ENCODE results near the gene SEMA4A. TPM values are rescaled to one million over a fixed set of nuclear protein-coding genes. Genes with fewer than 3 reads are reported as not detected.

SEMA4A gene
- total RNA-seq, 4 donors from 2014 or later, result 21.4 to 36.6 (median 23.1) TPM

DNA sequence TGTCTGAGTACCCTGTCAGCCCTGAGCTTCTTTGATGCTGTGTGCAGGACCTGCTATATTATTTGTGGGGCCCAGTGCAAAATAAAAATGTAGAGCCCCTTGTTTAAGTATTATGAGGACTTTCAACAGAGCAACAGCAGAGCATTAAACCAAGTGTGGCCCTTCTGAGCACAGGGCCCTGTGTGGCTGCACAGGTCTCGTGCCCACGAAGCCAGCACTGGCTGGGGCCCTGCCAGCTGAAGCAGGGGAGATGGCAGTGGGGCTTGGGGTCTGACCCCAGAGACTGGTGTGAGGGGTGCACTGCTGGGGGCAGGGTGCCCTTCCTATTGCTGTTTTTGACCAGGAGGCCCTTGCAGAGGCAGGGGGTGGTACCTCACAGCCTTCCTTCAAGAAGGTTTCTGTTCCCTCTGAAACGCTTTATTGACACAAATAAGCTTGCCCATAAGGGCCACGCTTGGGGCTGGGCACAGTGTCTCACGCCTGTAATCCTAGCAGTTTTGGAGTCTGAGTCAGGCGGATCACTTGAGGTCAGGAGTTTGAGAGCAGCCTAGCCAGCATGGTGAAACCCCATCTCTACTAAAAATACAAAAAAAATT lies 2.2 kb upstream of the SEMA4A start:
- H3K4me1 ChIP-seq, result peaks cover 27 to 85% (median 34%) of the 10 kb centered on the region in 3 donors
- WGBS, 2 donors, result 33 to 45% methylated on average over 1 to 6 of the region's 6 CpGs
- TF ChIP-seq, protein P1, sequence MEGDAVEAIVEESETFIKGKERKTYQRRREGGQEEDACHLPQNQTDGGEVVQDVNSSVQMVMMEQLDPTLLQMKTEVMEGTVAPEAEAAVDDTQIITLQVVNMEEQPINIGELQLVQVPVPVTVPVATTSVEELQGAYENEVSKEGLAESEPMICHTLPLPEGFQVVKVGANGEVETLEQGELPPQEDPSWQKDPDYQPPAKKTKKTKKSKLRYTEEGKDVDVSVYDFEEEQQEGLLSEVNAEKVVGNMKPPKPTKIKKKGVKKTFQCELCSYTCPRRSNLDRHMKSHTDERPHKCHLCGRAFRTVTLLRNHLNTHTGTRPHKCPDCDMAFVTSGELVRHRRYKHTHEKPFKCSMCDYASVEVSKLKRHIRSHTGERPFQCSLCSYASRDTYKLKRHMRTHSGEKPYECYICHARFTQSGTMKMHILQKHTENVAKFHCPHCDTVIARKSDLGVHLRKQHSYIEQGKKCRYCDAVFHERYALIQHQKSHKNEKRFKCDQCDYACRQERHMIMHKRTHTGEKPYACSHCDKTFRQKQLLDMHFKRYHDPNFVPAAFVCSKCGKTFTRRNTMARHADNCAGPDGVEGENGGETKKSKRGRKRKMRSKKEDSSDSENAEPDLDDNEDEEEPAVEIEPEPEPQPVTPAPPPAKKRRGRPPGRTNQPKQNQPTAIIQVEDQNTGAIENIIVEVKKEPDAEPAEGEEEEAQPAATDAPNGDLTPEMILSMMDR (IDR thresholded peaks at IDR 0.05), result no peak
- TF ChIP-seq POLR2A (IDR thresholded peaks at IDR 0.05), result no peak
- intact Hi-C loops (cut with DNase I), result no loop called here
- H3K36me3 ChIP-seq, result peaks cover 0 to under 1% (median 0%) of the 10 kb centered on the region in 3 donors
- peaks cover 0 to 21% (median 0%) of the 10 kb centered on the region in 4 donors for H3K27me3 ChIP-seq
- no peak overlapping the region for H3K4me3 ChIP-seq
- peak overlapping the region in 3 of 4 donors; percentile 22 to 90 (median 87) for H3K27ac ChIP-seq
- no peak for DNase-seq
- no peaks in the 10 kb centered on the region for H3K9me3 ChIP-seq

- DNase-seq, result no peak
- peaks cover 0 to 21% (median 0%) of the 10 kb centered on the region in 4 donors for H3K27me3 ChIP-seq
- peak overlapping the region in 3 of 4 donors; percentile 79 to 90 (median 87) for H3K27ac ChIP-seq
- H3K4me3 ChIP-seq, result no peak overlapping the region
- WGBS, 2 donors, result 35 to 53% methylated on average over 2 to 5 of the region's 5 CpGs
- intact Hi-C loops (cut with DNase I), result no loop called here
- TF ChIP-seq, protein P1 (IDR thresholded peaks at IDR 0.05), result no peak
- TF ChIP-seq POLR2A (IDR thresholded peaks at IDR 0.05), result no peak
- no peaks in the 10 kb centered on the region for H3K9me3 ChIP-seq
- H3K4me1 ChIP-seq, result peaks cover 16 to 70% (median 22%) of the 10 kb centered on the region in 3 donors
- H3K36me3 ChIP-seq, result peaks cover 0 to 15% (median 0%) of the 10 kb centered on the region in 3 donors
Observed at GRCh38 chr1:156152628-156153027, 757 bp upstream of the SEMA4A start.

DNA sequence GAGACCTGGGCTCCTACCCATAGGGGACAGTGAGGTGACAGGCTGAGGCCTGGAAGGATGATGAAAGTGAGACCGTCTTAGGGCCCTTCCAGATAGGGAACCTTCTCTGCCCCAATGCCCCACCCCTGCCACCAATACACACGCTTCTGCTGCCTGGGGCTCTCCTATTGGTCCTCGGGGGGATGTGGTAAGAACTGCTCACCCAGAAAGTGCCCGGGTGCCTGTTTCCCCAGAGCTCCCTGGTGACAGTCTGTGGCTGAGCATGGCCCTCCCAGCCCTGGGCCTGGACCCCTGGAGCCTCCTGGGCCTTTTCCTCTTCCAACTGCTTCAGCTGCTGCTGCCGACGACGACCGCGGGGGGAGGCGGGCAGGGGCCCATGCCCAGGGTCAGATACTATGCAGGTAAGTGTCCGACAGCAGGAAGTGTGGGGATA lies 948 bp downstream of the SEMA4A start:
- Histone ChIP-seq H3K9me3 (no peaks in the 10 kb centered on the region), H3K4me3 (peak overlapping the region in 3 of 4 donors; percentile 45 to 59 (median 46)), H3K27me3 (peaks cover 0 to 17% (median 0%) of the 10 kb centered on the region in 4 donors), H3K27ac (peak overlapping the region; percentile 16 to 90 (median 83)), H3K4me1 (peaks cover 16 to 58% (median 22%) of the 10 kb centered on the region in 3 donors), H3K36me3 (peaks cover 0 to 32% (median 0%) of the 10 kb centered on the region in 3 donors)
- no peak for DNase-seq
- peak in 1 of 4 donors; percentile 28 for TF ChIP-seq POLR2A (IDR thresholded peaks at IDR 0.05)
- TF ChIP-seq, protein P1 (IDR thresholded peaks at IDR 0.05), result no peak
- WGBS, 2 donors, result 60 to 67% methylated on average over 8 of the region's 11 CpGs
- intact Hi-C loops (cut with DNase I), result no loop called here

DNA sequence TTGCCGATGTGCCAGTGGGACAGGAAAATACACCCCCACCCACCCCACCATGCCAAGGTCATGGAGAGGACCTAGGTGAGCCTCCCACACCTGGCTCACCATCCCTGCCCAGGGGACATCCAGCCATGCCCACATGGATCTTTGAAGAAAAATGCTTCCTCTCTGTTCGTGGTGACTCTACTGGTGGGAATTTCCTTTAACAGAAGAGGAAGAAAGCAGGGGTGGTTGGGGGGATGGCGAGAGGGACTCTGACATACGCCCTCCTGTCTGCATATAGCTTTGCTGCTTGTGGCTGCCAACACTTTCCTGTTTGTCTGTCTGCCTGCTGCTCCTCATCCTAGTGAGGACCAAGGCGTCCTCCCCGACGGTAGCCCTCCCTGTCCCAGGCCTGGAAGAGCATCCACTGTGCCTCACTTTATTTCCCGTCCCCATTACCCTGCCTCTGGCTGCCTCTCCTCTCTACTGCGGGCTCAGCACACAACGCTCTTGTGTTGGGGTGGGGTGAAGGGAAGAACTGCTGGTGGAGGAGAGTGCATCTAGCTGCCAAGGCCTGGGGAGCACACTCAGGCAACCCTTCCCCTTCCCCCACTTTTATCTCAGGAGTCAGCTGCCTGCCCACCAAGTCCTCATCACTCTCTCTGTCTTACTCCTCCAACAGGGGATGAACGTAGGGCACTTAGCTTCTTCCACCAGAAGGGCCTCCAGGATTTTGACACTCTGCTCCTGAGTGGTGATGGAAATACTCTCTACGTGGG lies 2.5 kb downstream of the SEMA4A start:
- no peak for TF ChIP-seq POLR2A (IDR thresholded peaks at IDR 0.05)
- TF ChIP-seq, protein P1 (IDR thresholded peaks at IDR 0.05), result no peak
- DNase-seq, result no peak
- H3K9me3 ChIP-seq, result no peaks in the 10 kb centered on the region
- peaks cover 0 to 48% (median 0%) of the 10 kb centered on the region in 3 donors for H3K36me3 ChIP-seq
- H3K27ac ChIP-seq, result no peak overlapping the region
- H3K4me3 ChIP-seq, result no peak overlapping the region
- peaks cover 0 to 2% (median 0%) of the 10 kb centered on the region in 4 donors for H3K27me3 ChIP-seq
- WGBS, 2 donors, result 49 to 67% methylated on average over 4 to 12 of the region's 12 CpGs
- peaks cover 16 to 59% (median 22%) of the 10 kb centered on the region in 3 donors for H3K4me1 ChIP-seq
- intact Hi-C loops (cut with DNase I), result no loop called here

DNA sequence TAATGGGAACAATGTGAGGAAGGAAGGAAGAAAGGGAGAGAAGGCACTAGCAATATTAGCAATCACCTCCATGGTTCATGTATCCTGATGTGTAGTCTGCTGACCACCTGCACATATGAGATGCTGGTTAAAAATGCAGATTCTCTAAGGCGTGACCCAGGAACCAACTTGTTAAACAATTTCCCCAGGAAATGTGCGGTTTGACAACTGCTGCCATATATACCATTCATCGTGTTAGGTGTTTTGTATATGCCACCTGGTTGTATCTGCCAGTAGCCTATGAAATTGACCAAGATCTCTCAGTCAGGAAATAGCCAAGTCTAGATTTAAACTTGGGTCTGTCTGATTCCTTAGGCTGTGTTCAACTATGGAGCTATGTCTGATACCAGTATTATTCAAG lies 4.1 kb downstream of the SEMA4A start:
- H3K4me1 ChIP-seq, result peaks cover 16 to 56% (median 17%) of the 10 kb centered on the region in 3 donors
- no peak overlapping the region for H3K4me3 ChIP-seq
- H3K27me3 ChIP-seq, result no peaks in the 10 kb centered on the region
- DNase-seq, result no peak
- H3K9me3 ChIP-seq, result no peaks in the 10 kb centered on the region
- WGBS, 2 donors, result 71 to 73% methylated on average over 3 of the region's 3 CpGs
- intact Hi-C loops (cut with DNase I), result no loop called here
- peaks cover 0 to 64% (median 0%) of the 10 kb centered on the region in 3 donors for H3K36me3 ChIP-seq
- no peak overlapping the region for H3K27ac ChIP-seq
- TF ChIP-seq, protein P1 (IDR thresholded peaks at IDR 0.05), result no peak
